ENCODE data around the gene CAGE1. TPM values are rescaled to one million over a fixed set of nuclear protein-coding genes. Genes with fewer than 3 reads are reported as not detected.

The CAGE1 gene
- polyA plus RNA-seq, 6 donors from 2014 or later = 0.08 to 0.26 (median 0.19) TPM; not detected in 3

Other genes starting within 250 kb of the CAGE1 start
- 100 to 1,000 TPM; 122 to 167 (median 147) TPM for gene SSR1, start 76.5 kb downstream of the CAGE1 start, polyA plus RNA-seq (ENCODE audit: low read depth in 6 of 6)
- gene RIOK1, start 66 bp upstream of the CAGE1 start, polyA plus RNA-seq (ENCODE audit: low read depth in 6 of 6) = 10 to 100 TPM; 16.9 to 24.9 (median 21.7) TPM
- 10 to 100 TPM in 4 of 6 donors, 1 to 10 TPM in 2; 6.3 to 49.2 (median 15.8) TPM for gene DSP, start 151.9 kb upstream of the CAGE1 start, polyA plus RNA-seq (ENCODE audit: low read depth in 6 of 6)
- 10 to 100 TPM in 4 of 6 donors, 1 to 10 TPM in 2; 5.3 to 15.1 (median 11.0) TPM for gene SNRNP48, start 200.5 kb upstream of the CAGE1 start, polyA plus RNA-seq (ENCODE audit: low read depth in 6 of 6)

Data from naive B cell (primary cell).